HepG2 (cell line): Measurements from ENCODE around the gene ARFGAP3. TPM values are rescaled to one million over a fixed set of nuclear protein-coding genes. Genes with fewer than 3 reads are reported as not detected.

ENCODE experiments used
- AFF4 ChIP-seq: sonication (generic); formaldehyde crosslinking; IDR thresholded peaks from 2 replicates; pipeline ENCODE4 v1.4.0; 2020; ENCODE audit warnings: missing genetic modification reagents
- CEBPB ChIP-seq: IDR thresholded peaks from 2 replicates; pipeline ENCODE4 v1.6.1; 2011; ENCODE audit warnings: low read depth, low read length, improper control_type of control experiment, borderline replicate concordance
- CREB3 ChIP-seq: sonication (generic); formaldehyde crosslinking; IDR thresholded peaks from 2 replicates; pipeline ENCODE4 v1.5.0; 2020; ENCODE audit warnings: missing genetic modification reagents
- HOXA9 ChIP-seq: sonication (generic); formaldehyde crosslinking; IDR thresholded peaks from 2 replicates; pipeline ENCODE4 v1.8.1; 2022; ENCODE audit warnings: missing genetic modification reagents, mild to moderate bottlenecking, moderate library complexity, borderline replicate concordance
- KDM1A ChIP-seq: IDR thresholded peaks from 2 replicates; pipeline ENCODE4 v1.6.1; 2016; ENCODE audit warnings: missing compliant biosample characterization
- KLF12 ChIP-seq: sonication (generic); formaldehyde crosslinking; IDR thresholded peaks from 2 replicates; pipeline ENCODE4 v1.4.0; 2020; ENCODE audit warnings: missing genetic modification reagents, borderline replicate concordance
- MBNL3 ChIP-seq: fragments of 250-450 bp; sonication (Bioruptor Pico); conservative IDR thresholded peaks from 2 replicates; pipeline ENCODE4 v1.8.0; 2022; ENCODE audit warnings: mild to moderate bottlenecking, inconsistent platforms
- MTERF4 ChIP-seq: sonication (generic); formaldehyde crosslinking; IDR thresholded peaks from 2 replicates; pipeline ENCODE4 v1.8.0; 2023; ENCODE audit warnings: mild to moderate bottlenecking, missing genetic modification reagents
- NFIB ChIP-seq: sonication (generic); formaldehyde crosslinking; IDR thresholded peaks from 2 replicates; pipeline ENCODE4 v1.9.0; 2021; ENCODE audit warnings: missing genetic modification reagents, mild to moderate bottlenecking, borderline replicate concordance
- NPAS2 ChIP-seq: sonication (generic); formaldehyde crosslinking; IDR thresholded peaks from 2 replicates; pipeline ENCODE4 v1.8.0; 2022; ENCODE audit warnings: mild to moderate bottlenecking, missing genetic modification reagents, borderline replicate concordance
- POLR2AphosphoS5 ChIP-seq: IDR thresholded peaks from 2 replicates; pipeline ENCODE4 v1.6.1; 2012; ENCODE audit warnings: low read depth, low read length
- RFX5 ChIP-seq: IDR thresholded peaks from 2 replicates; pipeline ENCODE4 v1.6.1; 2011; ENCODE audit warnings: low read depth, low read length, improper control_type of control experiment
- TOPORS ChIP-seq: sonication (generic); formaldehyde crosslinking; IDR thresholded peaks from 2 replicates; pipeline ENCODE4 v1.8.0; 2023; ENCODE audit warnings: mild to moderate bottlenecking, missing genetic modification reagents
- TRIM22 ChIP-seq: fragments of 450-650 bp; IDR thresholded peaks from 2 replicates; pipeline ENCODE4 v1.6.1; 2017
- ZBTB1 ChIP-seq: sonication (generic); formaldehyde crosslinking; IDR thresholded peaks from 2 replicates; pipeline ENCODE4 v1.4.0; 2020; ENCODE audit warnings: missing genetic modification reagents, borderline replicate concordance
- ZFP62 ChIP-seq: sonication (generic); formaldehyde crosslinking; IDR thresholded peaks from 2 replicates; pipeline ENCODE4 v1.4.0; 2020; ENCODE audit warnings: missing genetic modification reagents
- ZFP91 ChIP-seq: sonication (generic); formaldehyde crosslinking; IDR thresholded peaks from 2 replicates; pipeline ENCODE4 v1.9.0; 2022; ENCODE audit warnings: missing genetic modification reagents, mild to moderate bottlenecking, borderline replicate concordance
- ZKSCAN5 ChIP-seq: sonication (generic); formaldehyde crosslinking; IDR thresholded peaks from 2 replicates; pipeline ENCODE4 v1.5.1; 2020; ENCODE audit warnings: mild to moderate bottlenecking, missing genetic modification reagents
- ZNF367 ChIP-seq: sonication (generic); formaldehyde crosslinking; IDR thresholded peaks from 2 replicates; pipeline ENCODE4 v1.4.0; 2020; ENCODE audit warnings: missing genetic modification reagents, borderline replicate concordance
- ZNF552 ChIP-seq: sonication (generic); formaldehyde crosslinking; IDR thresholded peaks from 2 replicates; pipeline ENCODE4 v1.9.0; 2022; ENCODE audit warnings: missing genetic modification reagents, mild to moderate bottlenecking, borderline replicate concordance
- ZNF782 ChIP-seq: sonication (generic); formaldehyde crosslinking; IDR thresholded peaks from 2 replicates; pipeline ENCODE4 v1.4.0; 2020; ENCODE audit warnings: missing genetic modification reagents, mild to moderate bottlenecking, borderline replicate concordance
- polyA plus RNA-seq, 8 experiments: library from polyadenylated mRNA; depleted of rRNA in 3 of 8; stranded (reverse) in 7 of 8; unstranded in 1 of 8; fragments of >200 nt; fragmentation: Illumina TruSeq in 4 of 8; extraction: Trizol in 4 of 8; gene quantifications; 2 replicates each; pipeline versions ENCODE4 v1.2.1 to v1.2.3, GENCODE V29; 2011 to 2016; ENCODE audit warnings: low read depth in 4 of 8, missing spikeins in 1 of 8, mixed read lengths in 1 of 8; ENCODE audit not compliant: insufficient read depth in 1 of 8
- total RNA-seq, 5 experiments: library from RNA; depleted of rRNA; stranded (reverse); fragments of >200 nt; fragmentation: Illumina TruSeq; extraction: Trizol; gene quantifications; 2 replicates each; pipeline ENCODE4 v1.2.3, GENCODE V29; 2016; ENCODE audit warnings: low read depth in 1 of 5

Gene ARFGAP3
- total and polyA plus RNA-seq, 2 of the 13 experiments (the other 11 are each of a cell fraction or from before 2014, with no cell fraction given) = 41.7 to 61.6 TPM

- no peak for TF ChIP-seq KDM1A (CRISPR knock-in tag)
- no peak for TF ChIP-seq NPAS2 (CRISPR knock-in tag)
- peak; percentile 96 for TF ChIP-seq CREB3 (CRISPR knock-in tag)
- no peak for TF ChIP-seq MBNL3 (CRISPR knock-in tag)
- TF ChIP-seq AFF4 (CRISPR knock-in tag) = no peak
- no peak for TF ChIP-seq NFIB
- no peak for TF ChIP-seq ZFP62
- no peak for TF ChIP-seq TRIM22
- peak; percentile 84 for TF ChIP-seq TOPORS (CRISPR knock-in tag)
- TF ChIP-seq ZFP91 (CRISPR knock-in tag) = peak; percentile 70
- TF ChIP-seq ZNF782 (CRISPR knock-in tag) = peak; percentile 81
- TF ChIP-seq POLR2AphosphoS5 = peak; percentile 86
- TF ChIP-seq CEBPB = no peak
- peak; percentile 98 for TF ChIP-seq ZNF552 (CRISPR knock-in tag)
- no peak for TF ChIP-seq ZBTB1
- TF ChIP-seq KLF12 (CRISPR knock-in tag) = peak; percentile 91; the same call in 1 of the 2 replicates
- TF ChIP-seq MTERF4 (CRISPR knock-in tag) = peak; percentile 94
- TF ChIP-seq ZNF367 (CRISPR knock-in tag) = peak; percentile 91; the same call in 1 of the 2 replicates
- TF ChIP-seq RFX5 = no peak
- peak; percentile 96 for TF ChIP-seq HOXA9 (CRISPR knock-in tag)
- TF ChIP-seq ZKSCAN5 = no peak
These were observed at the start of gene ARFGAP3 (continued) for GRCh38 chr22:42856865-42857704.
